RWPE1 (cell line): Measurements from ENCODE around the gene VEPH1.

Source experiments
- CTCF ChIA-PET: fragments of 350-600 bp; sonication (Branson Sonifier 250); formaldehyde crosslinking; extraction: SDS; loops from one replicate; lab custom pipeline; 2021; lab: Yijun Ruan, JAX
- POLR2A ChIA-PET: fragments of 400-600 bp; formaldehyde crosslinking; extraction: SDS; loops from one replicate; lab custom pipeline; 2020; ENCODE audit warnings: antibody characterized with exemption; ENCODE audit not compliant: low non-redundant PET; lab: Yijun Ruan, JAX
- DNase-seq: peaks from one replicate; pipeline ENCODE4 v3.0.0; 2012; ENCODE audit warnings: low spot score
- H3K27ac ChIP-seq: fragments of 450-650 bp; 2 replicates; pipeline ENCODE4 v1.5.1; 2017
- TF ChIP-seq, protein P1 (sequence below): fragments of 450-650 bp; conservative IDR thresholded peaks from 2 replicates; pipeline ENCODE4 v1.5.1; 2017; ENCODE audit warnings: low read depth, mild to moderate bottlenecking

VEPH1 gene

DNA sequence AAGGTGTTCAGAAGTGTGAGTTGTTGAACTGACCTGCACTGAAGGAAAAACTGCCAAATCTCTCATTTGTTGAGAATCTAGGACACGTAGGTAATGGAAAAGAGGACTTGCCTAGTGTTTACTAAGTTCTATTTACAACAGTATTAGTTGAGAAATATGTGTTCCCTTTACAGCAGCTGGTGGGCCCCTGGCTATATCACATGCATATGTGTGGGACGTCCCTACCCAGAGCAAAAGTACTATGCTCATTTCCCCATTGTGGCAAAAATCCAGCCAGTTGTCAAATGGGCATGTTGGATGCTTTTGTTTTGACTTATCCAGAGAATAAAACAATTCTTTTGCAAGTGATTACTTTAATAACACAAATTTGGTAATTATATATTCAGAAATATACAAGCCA is 179.9 kb downstream of the VEPH1 start:
- ChIA-PET POLR2A (no interaction called here), CTCF (no interaction called here)
- no peak overlapping the region for H3K27ac ChIP-seq
- no peak for DNase-seq
- TF ChIP-seq, protein P1, sequence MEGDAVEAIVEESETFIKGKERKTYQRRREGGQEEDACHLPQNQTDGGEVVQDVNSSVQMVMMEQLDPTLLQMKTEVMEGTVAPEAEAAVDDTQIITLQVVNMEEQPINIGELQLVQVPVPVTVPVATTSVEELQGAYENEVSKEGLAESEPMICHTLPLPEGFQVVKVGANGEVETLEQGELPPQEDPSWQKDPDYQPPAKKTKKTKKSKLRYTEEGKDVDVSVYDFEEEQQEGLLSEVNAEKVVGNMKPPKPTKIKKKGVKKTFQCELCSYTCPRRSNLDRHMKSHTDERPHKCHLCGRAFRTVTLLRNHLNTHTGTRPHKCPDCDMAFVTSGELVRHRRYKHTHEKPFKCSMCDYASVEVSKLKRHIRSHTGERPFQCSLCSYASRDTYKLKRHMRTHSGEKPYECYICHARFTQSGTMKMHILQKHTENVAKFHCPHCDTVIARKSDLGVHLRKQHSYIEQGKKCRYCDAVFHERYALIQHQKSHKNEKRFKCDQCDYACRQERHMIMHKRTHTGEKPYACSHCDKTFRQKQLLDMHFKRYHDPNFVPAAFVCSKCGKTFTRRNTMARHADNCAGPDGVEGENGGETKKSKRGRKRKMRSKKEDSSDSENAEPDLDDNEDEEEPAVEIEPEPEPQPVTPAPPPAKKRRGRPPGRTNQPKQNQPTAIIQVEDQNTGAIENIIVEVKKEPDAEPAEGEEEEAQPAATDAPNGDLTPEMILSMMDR = no peak

DNA sequence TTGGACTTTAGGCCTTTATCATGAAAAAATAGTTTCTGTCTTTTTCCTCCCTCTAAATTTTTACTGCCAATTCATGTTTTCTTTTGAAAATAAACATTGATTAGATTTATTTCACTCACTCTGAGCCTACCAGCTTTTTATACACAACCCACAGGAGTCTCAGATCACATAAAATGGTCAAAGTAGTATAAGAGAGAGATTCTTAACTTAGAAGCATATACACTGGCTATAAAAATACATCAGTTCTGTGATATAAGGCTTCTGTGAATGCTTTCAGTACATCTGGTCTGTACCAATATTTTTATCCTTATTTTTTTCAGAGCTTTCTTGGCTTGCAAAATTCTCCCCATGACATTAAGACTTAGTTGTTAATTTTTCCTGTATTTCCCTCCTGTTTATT is 183.5 kb downstream of the VEPH1 start:
- TF ChIP-seq, protein P1 = no peak
- CTCF ChIA-PET = no interaction called here
- DNase-seq = no peak
- H3K27ac ChIP-seq = no peak overlapping the region
- POLR2A ChIA-PET = no interaction called here

DNA sequence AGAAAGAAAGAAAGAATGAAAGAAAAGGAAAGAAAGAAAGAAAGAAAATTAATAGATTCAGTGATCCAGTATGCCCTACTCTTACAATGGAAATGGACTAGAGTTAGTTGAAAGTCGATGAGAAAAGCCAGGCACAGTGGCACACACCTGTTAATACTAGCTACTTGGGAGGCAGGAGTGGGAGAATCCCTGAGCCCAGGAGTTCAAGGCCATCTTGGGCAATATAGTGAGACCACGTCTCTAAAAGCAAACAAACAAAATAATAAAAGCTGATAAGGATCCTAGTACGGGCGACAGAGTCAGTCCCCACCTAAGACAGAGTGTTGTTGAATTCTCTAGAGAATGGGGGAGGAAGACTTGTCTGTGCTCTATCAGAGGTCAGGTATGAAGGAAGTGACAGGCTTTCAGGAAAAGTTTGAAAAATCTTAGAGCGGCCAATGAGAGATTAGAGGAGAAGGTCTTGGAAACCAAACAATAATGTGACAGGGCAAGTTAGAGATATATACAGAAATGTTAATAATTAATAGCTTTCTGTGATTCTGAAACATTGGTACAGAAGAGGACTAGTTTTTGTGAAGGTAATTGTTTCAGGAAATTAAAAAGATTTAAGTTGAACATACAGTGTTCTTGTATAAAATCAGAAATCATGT is 184.5 kb downstream of the VEPH1 start:
- CTCF ChIA-PET = no interaction called here
- POLR2A ChIA-PET = no interaction called here
- H3K27ac ChIP-seq = no peak overlapping the region
- no peak for DNase-seq
- TF ChIP-seq, protein P1 = no peak

DNA sequence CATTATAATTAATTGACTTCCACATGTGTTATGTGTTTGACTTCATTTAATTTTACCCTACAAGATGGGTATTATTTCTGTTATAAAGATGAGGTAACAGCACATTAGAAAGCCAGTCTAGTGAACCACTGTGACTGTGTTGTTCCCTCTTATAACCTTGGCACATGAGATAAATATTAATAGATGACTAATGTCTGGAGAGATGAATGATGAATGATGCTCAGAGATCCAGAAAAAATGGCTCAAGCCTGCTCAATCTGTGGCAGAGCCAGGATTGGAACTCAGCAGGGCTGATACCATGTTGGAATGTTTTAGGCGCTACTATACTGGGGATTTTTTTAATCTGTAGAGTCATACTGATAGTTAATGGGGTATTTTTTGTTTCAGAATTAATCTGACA is 185.3 kb downstream of the VEPH1 start:
- CTCF ChIA-PET = no interaction called here
- DNase-seq = no peak
- TF ChIP-seq, protein P1 = no peak
- no peak overlapping the region for H3K27ac ChIP-seq
- POLR2A ChIA-PET = no interaction called here

DNA sequence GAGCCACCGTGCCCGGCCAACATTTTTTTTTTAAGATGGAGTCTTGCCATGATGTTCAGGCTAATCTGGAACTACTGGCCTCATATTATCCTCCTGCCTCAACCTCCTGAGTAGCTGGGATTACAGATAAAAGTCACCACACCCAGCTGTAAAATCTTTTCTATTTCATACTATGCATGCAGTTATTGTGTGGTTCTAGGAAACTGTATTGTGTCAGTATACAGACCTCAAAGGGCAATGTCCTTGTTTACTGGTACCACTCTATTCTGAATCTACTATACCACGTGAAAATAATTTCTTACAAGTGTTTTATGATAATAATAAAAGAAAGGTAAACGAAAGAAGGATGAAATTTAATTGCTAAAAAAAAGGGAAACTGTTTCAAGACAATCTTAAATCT is 190.0 kb downstream of the VEPH1 start:
- DNase-seq = no peak
- CTCF ChIA-PET = no interaction called here
- POLR2A ChIA-PET = no interaction called here
- 0 out of 2 replicates have a peak overlapping the region, but pooled peaks have one; percentile 30 for H3K27ac ChIP-seq
- TF ChIP-seq, protein P1 = no peak

DNA sequence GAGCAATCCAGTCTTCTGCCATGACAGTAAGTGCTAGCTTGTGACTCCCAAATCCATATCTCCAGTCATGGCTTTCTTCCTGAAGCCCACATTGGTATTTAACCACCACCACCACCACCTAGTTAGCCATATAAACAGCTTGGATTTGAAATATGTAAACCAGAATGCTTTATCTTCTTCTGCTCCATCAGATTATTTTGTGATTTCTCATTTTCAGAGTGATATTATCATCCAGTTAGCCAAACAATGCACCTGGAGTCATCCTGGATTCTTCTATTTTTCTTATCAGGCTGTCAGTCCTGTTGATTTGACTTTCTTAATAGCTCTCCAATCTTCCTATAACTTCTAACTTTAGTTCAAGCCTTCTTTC is 190.9 kb downstream of the VEPH1 start:
- DNase-seq = no peak
- H3K27ac ChIP-seq = 0 out of 2 replicates have a peak overlapping the region, but pooled peaks have one; percentile 30
- TF ChIP-seq, protein P1 = no peak
- ChIA-PET POLR2A (no interaction called here), CTCF (no interaction called here)
